LNCaP clone FGC (cell line): ENCODE results near the gene FHIT.

Source experiments
- DNase-seq: peaks from one replicate; pipeline ENCODE4 v3.0.0-alpha.2; 2011; ENCODE audit warnings: low read depth
- H3K4me3 ChIP-seq: 2 replicates; pipeline ENCODE4 v1.5.1; 2011; ENCODE audit warnings: mild to moderate bottlenecking, low read depth, low read length, control low read depth
- CTCF ChIP-seq: IDR thresholded peaks from 2 replicates; pipeline ENCODE4 v1.5.1; 2012; ENCODE audit warnings: mild to moderate bottlenecking; ENCODE audit not compliant: control insufficient read depth, insufficient read depth; ENCODE audit errors: extremely low read depth

The FHIT gene

GRCh38 chr3:60980342-60980692 lies 270.9 kb downstream of the FHIT start:
- H3K4me3 ChIP-seq = no peak overlapping the region
- no peak for DNase-seq
- no peak for TF ChIP-seq CTCF

GRCh38 chr3:60979461-60980341 lies 271.6 kb downstream of the FHIT start:
- no peak for TF ChIP-seq CTCF
- no peak overlapping the region for H3K4me3 ChIP-seq
- no peak for DNase-seq

GRCh38 chr3:60973321-60973720 lies 277.9 kb downstream of the FHIT start:
- no peak for TF ChIP-seq CTCF
- no peak overlapping the region for H3K4me3 ChIP-seq
- no peak for DNase-seq

GRCh38 chr3:60972599-60972998 lies 278.7 kb downstream of the FHIT start:
- H3K4me3 ChIP-seq = no peak overlapping the region
- DNase-seq = no peak
- TF ChIP-seq CTCF = no peak

GRCh38 chr3:60970850-60971249 lies 280.4 kb downstream of the FHIT start:
- no peak for TF ChIP-seq CTCF
- no peak overlapping the region for H3K4me3 ChIP-seq
- no peak for DNase-seq

GRCh38 chr3:60967141-60967540 lies 284.1 kb downstream of the FHIT start:
- DNase-seq = no peak
- no peak overlapping the region for H3K4me3 ChIP-seq
- no peak for TF ChIP-seq CTCF

GRCh38 chr3:60957541-60957940 lies 293.7 kb downstream of the FHIT start:
- no peak overlapping the region for H3K4me3 ChIP-seq
- no peak for TF ChIP-seq CTCF
- DNase-seq = no peak
